ENCODE data around the gene KRT31.
"Not testable (repeated sequence)": the region's sequence is repeated elsewhere in the genome, so short reads cannot be mapped to it uniquely, and the experiment has no call there.

Gene KRT31

DNA sequence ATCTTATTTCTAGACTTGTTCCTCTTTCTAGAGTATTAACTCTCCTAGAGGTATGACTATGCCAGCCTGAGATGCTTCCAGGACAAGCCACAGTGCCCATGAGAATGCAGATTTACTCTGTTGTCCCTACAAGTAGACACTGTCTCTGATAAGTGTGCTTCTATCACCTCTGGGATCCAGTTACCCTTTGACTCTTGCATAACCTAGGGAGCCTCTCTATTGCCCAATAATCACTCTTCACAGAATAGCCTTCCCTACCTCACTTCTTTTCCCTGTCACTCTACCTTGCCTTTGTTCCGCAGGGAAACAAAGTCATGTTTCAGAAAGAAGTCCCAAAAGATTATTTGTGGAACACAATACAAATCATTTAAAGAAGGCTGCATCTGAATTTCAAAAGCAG is 13.7 kb downstream of the KRT31 start:
- Histone ChIP-seq H3K27ac (ENCODE audit: low read depth, low read length) (no peak overlapping the region), H3K4me1 (ENCODE audit: insufficient read depth, low read length) (no peaks in the 10 kb centered on the region), H3K4me3 (ENCODE audit: low read depth in 1 of 2, low read length in 2 of 2) (no peak overlapping the region), H3K9ac (ENCODE audit: low read length) (no peak overlapping the region), H3K27me3 (ENCODE audit: control insufficient read depth in 1 of 2, insufficient read depth in 2 of 2, low read length in 2 of 2) (no peaks in the 10 kb centered on the region), H3K9me3 (ENCODE audit: low read length) (no peaks in the 10 kb centered on the region), H3K36me3 (ENCODE audit: insufficient read depth, low read length) (no peaks in the 10 kb centered on the region)

- H3K27ac ChIP-seq (ENCODE audit: low read depth, low read length), result no peak overlapping the region
- H3K27me3 ChIP-seq (ENCODE audit: control insufficient read depth in 1 of 2, insufficient read depth in 2 of 2, low read length in 2 of 2), result no peaks in the 10 kb centered on the region
- H3K36me3 ChIP-seq (ENCODE audit: insufficient read depth, low read length), result no peaks in the 10 kb centered on the region
- H3K9me3 ChIP-seq (ENCODE audit: low read length), result no peaks in the 10 kb centered on the region
- H3K9ac ChIP-seq (ENCODE audit: low read length), result no peak overlapping the region
- no peak overlapping the region for H3K4me3 ChIP-seq (ENCODE audit: low read depth in 1 of 2, low read length in 2 of 2)
- no peaks in the 10 kb centered on the region for H3K4me1 ChIP-seq (ENCODE audit: insufficient read depth, low read length)
Measured at GRCh38 chr17:41382394-41382793, 15.0 kb downstream of the KRT31 start.

DNA sequence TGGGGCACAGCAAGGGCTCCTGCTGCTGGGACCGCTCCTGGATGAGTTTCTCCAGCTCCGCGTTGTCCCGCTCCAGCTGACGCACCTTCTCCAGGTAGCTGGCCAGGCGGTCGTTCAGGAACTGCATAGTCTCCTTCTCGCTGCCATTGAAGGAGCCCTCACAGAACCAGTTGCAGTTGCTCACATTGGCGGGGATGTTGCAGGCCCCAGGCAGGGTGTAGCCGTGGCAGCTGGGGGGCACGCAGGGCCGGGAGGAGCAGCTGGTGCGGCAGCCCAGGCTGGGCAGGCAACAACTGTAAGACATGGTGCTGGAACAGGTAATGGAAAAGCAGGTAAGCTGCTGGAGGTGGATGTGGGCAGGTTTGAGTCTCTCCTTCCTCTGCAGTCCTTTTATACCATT is 15.5 kb downstream of the KRT31 start, which contains the start of gene KRT34:
TSS of gene KRT34 (minus strand) at position 364 of the 400 bp plus-strand sequence. CDS start at position 304, 60 bp downstream.
- H3K27me3 ChIP-seq (ENCODE audit: control insufficient read depth in 1 of 2, insufficient read depth in 2 of 2, low read length in 2 of 2); H3K4me1 ChIP-seq (ENCODE audit: insufficient read depth, low read length); H3K9ac ChIP-seq (ENCODE audit: low read length): not testable (repeated sequence)

GRCh38 chr17:41380091-41380490 is 17.3 kb downstream of the KRT31 start:
- not testable (repeated sequence) for H3K27ac ChIP-seq (ENCODE audit: low read depth, low read length); H3K27me3 ChIP-seq (ENCODE audit: control insufficient read depth in 1 of 2, insufficient read depth in 2 of 2, low read length in 2 of 2); H3K9ac ChIP-seq (ENCODE audit: low read length); H3K4me1 ChIP-seq (ENCODE audit: insufficient read depth, low read length); H3K36me3 ChIP-seq (ENCODE audit: insufficient read depth, low read length); H3K4me3 ChIP-seq (ENCODE audit: low read depth in 1 of 2, low read length in 2 of 2); H3K9me3 ChIP-seq (ENCODE audit: low read length)

More for the DNA sequence above, 15.5 kb downstream of the KRT31 start, which contains the start of gene KRT34:
- not testable (repeated sequence) for H3K36me3 ChIP-seq (ENCODE audit: insufficient read depth, low read length); H3K9me3 ChIP-seq (ENCODE audit: low read length); H3K27ac ChIP-seq (ENCODE audit: low read depth, low read length); H3K4me3 ChIP-seq (ENCODE audit: low read depth in 1 of 2, low read length in 2 of 2)

DNA sequence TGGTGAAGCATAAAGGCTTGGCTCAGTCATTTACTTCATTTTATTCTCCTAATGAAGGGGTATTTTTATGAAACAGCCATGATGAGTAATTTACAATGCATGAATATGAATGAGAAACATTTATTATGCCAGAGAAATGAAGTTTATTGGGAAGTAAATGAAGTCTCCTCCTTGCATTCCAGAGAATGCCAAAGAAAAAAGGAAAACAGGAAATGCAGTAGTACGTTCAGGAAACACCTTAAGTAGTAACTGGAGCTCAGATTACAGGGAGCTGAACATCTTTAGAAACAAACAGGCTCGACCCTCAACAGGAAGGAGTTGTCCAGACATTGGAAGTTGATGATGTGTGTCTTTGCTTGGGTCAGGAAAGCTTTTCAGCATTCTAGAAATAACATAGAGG is 19.9 kb downstream of the KRT31 start:
- Histone ChIP-seq H3K9ac (ENCODE audit: low read length) (no peak overlapping the region), H3K9me3 (ENCODE audit: low read length) (no peaks in the 10 kb centered on the region), H3K27me3 (ENCODE audit: control insufficient read depth in 1 of 2, insufficient read depth in 2 of 2, low read length in 2 of 2) (no peaks in the 10 kb centered on the region), H3K4me1 (ENCODE audit: insufficient read depth, low read length) (no peaks in the 10 kb centered on the region), H3K4me3 (ENCODE audit: low read depth in 1 of 2, low read length in 2 of 2) (no peak overlapping the region), H3K36me3 (ENCODE audit: insufficient read depth, low read length) (no peaks in the 10 kb centered on the region), H3K27ac (ENCODE audit: low read depth, low read length) (no peak overlapping the region)

- H3K36me3 ChIP-seq (ENCODE audit: insufficient read depth, low read length), result no peaks in the 10 kb centered on the region
- no peaks in the 10 kb centered on the region for H3K9me3 ChIP-seq (ENCODE audit: low read length)
- no peak within 1 kb of the TSS for H3K9ac ChIP-seq (ENCODE audit: low read length)
- H3K27me3 ChIP-seq (ENCODE audit: control insufficient read depth in 1 of 2, insufficient read depth in 2 of 2, low read length in 2 of 2), result no peaks in the 10 kb centered on the region
- H3K4me3 ChIP-seq (ENCODE audit: low read depth in 1 of 2, low read length in 2 of 2), result no peak within 1 kb of the TSS
- H3K4me1 ChIP-seq (ENCODE audit: insufficient read depth, low read length), result no peaks in the 10 kb centered on the region
- no peak within 1 kb of the TSS for H3K27ac ChIP-seq (ENCODE audit: low read depth, low read length)
Measured at GRCh38 chr17:41369713-41370112, 27.7 kb downstream of the KRT31 start, which contains the start of gene KRT33B. Gene KRT33B (minus strand): TSS chr17:41369813. CDS start chr17:41369750, 63 bp downstream.

- H3K9ac ChIP-seq (ENCODE audit: low read length), result no peak overlapping the region
- no peak overlapping the region for H3K4me3 ChIP-seq (ENCODE audit: low read depth in 1 of 2, low read length in 2 of 2)
- no peaks in the 10 kb centered on the region for H3K36me3 ChIP-seq (ENCODE audit: insufficient read depth, low read length)
- H3K27me3 ChIP-seq (ENCODE audit: control insufficient read depth in 1 of 2, insufficient read depth in 2 of 2, low read length in 2 of 2), result no peaks in the 10 kb centered on the region
- no peaks in the 10 kb centered on the region for H3K4me1 ChIP-seq (ENCODE audit: insufficient read depth, low read length)
- no peaks in the 10 kb centered on the region for H3K9me3 ChIP-seq (ENCODE audit: low read length)
- H3K27ac ChIP-seq (ENCODE audit: low read depth, low read length), result no peak overlapping the region
Measured at GRCh38 chr17:41369023-41369422, 28.4 kb downstream of the KRT31 start.

- Histone ChIP-seq H3K9me3 (ENCODE audit: low read length) (no peaks in the 10 kb centered on the region), H3K27ac (ENCODE audit: low read depth, low read length) (no peak overlapping the region), H3K4me3 (ENCODE audit: low read depth in 1 of 2, low read length in 2 of 2) (no peak overlapping the region), H3K4me1 (ENCODE audit: insufficient read depth, low read length) (no peaks in the 10 kb centered on the region), H3K27me3 (ENCODE audit: control insufficient read depth in 1 of 2, insufficient read depth in 2 of 2, low read length in 2 of 2) (no peaks in the 10 kb centered on the region), H3K36me3 (ENCODE audit: insufficient read depth, low read length) (no peaks in the 10 kb centered on the region), H3K9ac (ENCODE audit: low read length) (no peak overlapping the region)
Measured at GRCh38 chr17:41367426-41368075, 29.9 kb downstream of the KRT31 start.

GRCh38 chr17:41366070-41366469 is 31.3 kb downstream of the KRT31 start:
- H3K9me3 ChIP-seq (ENCODE audit: low read length), result no peaks in the 10 kb centered on the region
- no peak overlapping the region for H3K27ac ChIP-seq (ENCODE audit: low read depth, low read length)
- no peaks in the 10 kb centered on the region for H3K27me3 ChIP-seq (ENCODE audit: control insufficient read depth in 1 of 2, insufficient read depth in 2 of 2, low read length in 2 of 2)
- no peaks in the 10 kb centered on the region for H3K4me1 ChIP-seq (ENCODE audit: insufficient read depth, low read length)
- H3K9ac ChIP-seq (ENCODE audit: low read length), result no peak overlapping the region
- no peaks in the 10 kb centered on the region for H3K36me3 ChIP-seq (ENCODE audit: insufficient read depth, low read length)
- no peak overlapping the region for H3K4me3 ChIP-seq (ENCODE audit: low read depth in 1 of 2, low read length in 2 of 2)

- no peaks in the 10 kb centered on the region for H3K36me3 ChIP-seq (ENCODE audit: insufficient read depth, low read length)
- no peaks in the 10 kb centered on the region for H3K27me3 ChIP-seq (ENCODE audit: control insufficient read depth in 1 of 2, insufficient read depth in 2 of 2, low read length in 2 of 2)
- H3K9me3 ChIP-seq (ENCODE audit: low read length), result no peaks in the 10 kb centered on the region
- no peak overlapping the region for H3K27ac ChIP-seq (ENCODE audit: low read depth, low read length)
- H3K9ac ChIP-seq (ENCODE audit: low read length), result no peak overlapping the region
- H3K4me1 ChIP-seq (ENCODE audit: insufficient read depth, low read length), result no peaks in the 10 kb centered on the region
- no peak overlapping the region for H3K4me3 ChIP-seq (ENCODE audit: low read depth in 1 of 2, low read length in 2 of 2)
Measured at GRCh38 chr17:41363881-41364280, 33.5 kb downstream of the KRT31 start.

- no peaks in the 10 kb centered on the region for H3K9me3 ChIP-seq (ENCODE audit: low read length)
- H3K4me1 ChIP-seq (ENCODE audit: insufficient read depth, low read length), result no peaks in the 10 kb centered on the region
- no peak overlapping the region for H3K27ac ChIP-seq (ENCODE audit: low read depth, low read length)
- H3K4me3 ChIP-seq (ENCODE audit: low read depth in 1 of 2, low read length in 2 of 2), result no peak overlapping the region
- no peaks in the 10 kb centered on the region for H3K27me3 ChIP-seq (ENCODE audit: control insufficient read depth in 1 of 2, insufficient read depth in 2 of 2, low read length in 2 of 2)
- no peak overlapping the region for H3K9ac ChIP-seq (ENCODE audit: low read length)
- no peaks in the 10 kb centered on the region for H3K36me3 ChIP-seq (ENCODE audit: insufficient read depth, low read length)
Measured at GRCh38 chr17:41360296-41360995, 37.0 kb downstream of the KRT31 start.

DNA sequence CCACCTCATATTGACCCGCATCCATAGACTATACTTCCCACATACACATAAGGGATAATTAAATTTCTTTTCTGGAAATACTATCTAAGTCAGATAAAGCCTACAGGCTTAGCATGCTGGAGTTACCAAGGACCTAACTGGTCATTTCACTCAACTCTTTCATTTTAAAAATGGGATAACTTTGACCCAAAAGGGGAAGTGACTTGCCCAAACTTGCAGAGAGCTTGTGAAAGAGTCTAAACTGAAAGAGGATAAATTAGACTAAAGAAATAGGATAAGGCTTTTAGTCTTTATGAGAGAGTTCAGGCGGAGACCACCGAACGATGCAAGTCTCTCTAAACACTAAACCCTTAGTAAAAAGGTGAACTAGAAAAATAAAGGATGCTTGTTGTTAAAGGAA is 42.9 kb downstream of the KRT31 start:
- H3K27me3 ChIP-seq (ENCODE audit: control insufficient read depth in 1 of 2, insufficient read depth in 2 of 2, low read length in 2 of 2), result no peaks in the 10 kb centered on the region
- H3K4me3 ChIP-seq (ENCODE audit: low read depth in 1 of 2, low read length in 2 of 2), result no peak overlapping the region
- no peak overlapping the region for H3K27ac ChIP-seq (ENCODE audit: low read depth, low read length)
- H3K9ac ChIP-seq (ENCODE audit: low read length), result no peak overlapping the region
- H3K4me1 ChIP-seq (ENCODE audit: insufficient read depth, low read length), result no peaks in the 10 kb centered on the region
- H3K36me3 ChIP-seq (ENCODE audit: insufficient read depth, low read length), result no peaks in the 10 kb centered on the region
- H3K9me3 ChIP-seq (ENCODE audit: low read length), result no peaks in the 10 kb centered on the region
